ENCODE data around the gene COLEC12. TPM values are rescaled to one million over a fixed set of nuclear protein-coding genes. Genes with fewer than 3 reads are reported as not detected.
"Not testable (repeated sequence)": the region's sequence is repeated elsewhere in the genome, so short reads cannot be mapped to it uniquely, and the experiment has no call there.

Gene COLEC12
- total RNA-seq, 1 donor from 2014 or later: not detected

GRCh38 chr18:419541-420175 lies 80.8 kb downstream of the COLEC12 start:
- Mint-ChIP-seq H3K27ac (no peak overlapping the region), H3K9me3 (no peaks in the 10 kb centered on the region), H3K27me3 (ENCODE audit: insufficient read depth) (peaks cover 2% of the 10 kb centered on the region), H3K4me3 (no peak overlapping the region), H3K36me3 (ENCODE audit: low read depth) (no peaks in the 10 kb centered on the region), H3K4me1 (ENCODE audit: low read depth) (no peaks in the 10 kb centered on the region)
- intact Hi-C loops (cut with micrococcal nuclease): no loop called here
- DNase-seq (ENCODE audit: low spot score): no peak

- no peaks in the 10 kb centered on the region for H3K9me3 Mint-ChIP-seq
- no peak overlapping the region for H3K4me3 Mint-ChIP-seq
- H3K27me3 Mint-ChIP-seq (ENCODE audit: insufficient read depth): no peaks in the 10 kb centered on the region
- no peak for DNase-seq (ENCODE audit: low spot score)
- H3K36me3 Mint-ChIP-seq (ENCODE audit: low read depth): no peaks in the 10 kb centered on the region
- intact Hi-C loops (cut with micrococcal nuclease): no loop called here
- H3K4me1 Mint-ChIP-seq (ENCODE audit: low read depth): no peaks in the 10 kb centered on the region
- no peak overlapping the region for H3K27ac Mint-ChIP-seq
These were observed 83.0 kb downstream of the COLEC12 start for GRCh38 chr18:417495-417894.

- peaks cover under 1% of the 10 kb centered on the region for H3K27me3 Mint-ChIP-seq (ENCODE audit: insufficient read depth)
- H3K4me1 Mint-ChIP-seq (ENCODE audit: low read depth): no peaks in the 10 kb centered on the region
- H3K4me3 Mint-ChIP-seq: no peak overlapping the region
- H3K9me3 Mint-ChIP-seq: no peaks in the 10 kb centered on the region
- no peak overlapping the region for H3K27ac Mint-ChIP-seq
- H3K36me3 Mint-ChIP-seq (ENCODE audit: low read depth): no peaks in the 10 kb centered on the region
- DNase-seq (ENCODE audit: low spot score): no peak
- intact Hi-C loops (cut with micrococcal nuclease): no loop called here
These were observed 83.6 kb downstream of the COLEC12 start for GRCh38 chr18:416930-417329.

- Mint-ChIP-seq H3K27me3 (ENCODE audit: insufficient read depth) (peaks cover 5% of the 10 kb centered on the region), H3K4me1 (ENCODE audit: low read depth) (no peaks in the 10 kb centered on the region), H3K27ac (no peak overlapping the region), H3K4me3 (no peak overlapping the region), H3K9me3 (no peaks in the 10 kb centered on the region), H3K36me3 (ENCODE audit: low read depth) (no peaks in the 10 kb centered on the region)
- no peak for DNase-seq (ENCODE audit: low spot score)
- intact Hi-C loops (cut with micrococcal nuclease): no loop called here
These were observed 84.6 kb downstream of the COLEC12 start for GRCh38 chr18:415617-416612.

GRCh38 chr18:415047-415446 lies 85.5 kb downstream of the COLEC12 start:
- H3K4me3 Mint-ChIP-seq: no peak overlapping the region
- intact Hi-C loops (cut with micrococcal nuclease): no loop called here
- no peak for DNase-seq (ENCODE audit: low spot score)
- H3K4me1 Mint-ChIP-seq (ENCODE audit: low read depth): no peaks in the 10 kb centered on the region
- no peaks in the 10 kb centered on the region for H3K36me3 Mint-ChIP-seq (ENCODE audit: low read depth)
- H3K27me3 Mint-ChIP-seq (ENCODE audit: insufficient read depth): peaks cover 5% of the 10 kb centered on the region
- H3K27ac Mint-ChIP-seq: no peak overlapping the region
- H3K9me3 Mint-ChIP-seq: no peaks in the 10 kb centered on the region

- no peak overlapping the region for H3K27ac Mint-ChIP-seq
These were observed 87.3 kb downstream of the COLEC12 start for GRCh38 chr18:413233-413632.

GRCh38 chr18:410047-410455 lies 90.5 kb downstream of the COLEC12 start:
- Mint-ChIP-seq H3K36me3 (ENCODE audit: low read depth) (no peaks in the 10 kb centered on the region), H3K4me3 (no peak overlapping the region), H3K27me3 (ENCODE audit: insufficient read depth) (peaks cover 7% of the 10 kb centered on the region), H3K4me1 (ENCODE audit: low read depth) (no peaks in the 10 kb centered on the region), H3K9me3 (peaks cover 6% of the 10 kb centered on the region), H3K27ac (no peak overlapping the region)
- no peak for DNase-seq (ENCODE audit: low spot score)
- intact Hi-C loops (cut with micrococcal nuclease): no loop called here

More at GRCh38 chr18:413233-413632, 87.3 kb downstream of the COLEC12 start:
- no peaks in the 10 kb centered on the region for H3K9me3 Mint-ChIP-seq
- no peaks in the 10 kb centered on the region for H3K4me1 Mint-ChIP-seq (ENCODE audit: low read depth)
- intact Hi-C loops (cut with micrococcal nuclease): no loop called here
- H3K4me3 Mint-ChIP-seq: no peak overlapping the region
- H3K27me3 Mint-ChIP-seq (ENCODE audit: insufficient read depth): peaks cover 5% of the 10 kb centered on the region
- H3K36me3 Mint-ChIP-seq (ENCODE audit: low read depth): no peaks in the 10 kb centered on the region
- DNase-seq (ENCODE audit: low spot score): no peak

- H3K27me3 Mint-ChIP-seq (ENCODE audit: insufficient read depth): peaks cover 11% of the 10 kb centered on the region
- no peaks in the 10 kb centered on the region for H3K36me3 Mint-ChIP-seq (ENCODE audit: low read depth)
- DNase-seq (ENCODE audit: low spot score): no peak
- H3K4me1 Mint-ChIP-seq (ENCODE audit: low read depth): no peaks in the 10 kb centered on the region
- intact Hi-C loops (cut with micrococcal nuclease): no loop called here
- H3K9me3 Mint-ChIP-seq: peaks cover 7% of the 10 kb centered on the region
- H3K27ac Mint-ChIP-seq: no peak overlapping the region
- no peak overlapping the region for H3K4me3 Mint-ChIP-seq
These were observed 92.1 kb downstream of the COLEC12 start for GRCh38 chr18:408367-408766.

- H3K27ac Mint-ChIP-seq: no peak overlapping the region
- no peak overlapping the region for H3K4me3 Mint-ChIP-seq
- H3K9me3 Mint-ChIP-seq: peaks cover 7% of the 10 kb centered on the region
- no peaks in the 10 kb centered on the region for H3K36me3 Mint-ChIP-seq (ENCODE audit: low read depth)
- no peaks in the 10 kb centered on the region for H3K4me1 Mint-ChIP-seq (ENCODE audit: low read depth)
- intact Hi-C loops (cut with micrococcal nuclease): no loop called here
- peaks cover 14% of the 10 kb centered on the region for H3K27me3 Mint-ChIP-seq (ENCODE audit: insufficient read depth)
- DNase-seq (ENCODE audit: low spot score): no peak
These were observed 92.8 kb downstream of the COLEC12 start for GRCh38 chr18:407626-408224.

- no peak overlapping the region for H3K4me3 Mint-ChIP-seq
- H3K27ac Mint-ChIP-seq: no peak overlapping the region
- H3K27me3 Mint-ChIP-seq (ENCODE audit: insufficient read depth): peaks cover 14% of the 10 kb centered on the region
- intact Hi-C loops (cut with micrococcal nuclease): no loop called here
- no peak for DNase-seq (ENCODE audit: low spot score)
- no peaks in the 10 kb centered on the region for H3K36me3 Mint-ChIP-seq (ENCODE audit: low read depth)
- H3K4me1 Mint-ChIP-seq (ENCODE audit: low read depth): no peaks in the 10 kb centered on the region
- H3K9me3 Mint-ChIP-seq: peaks cover 7% of the 10 kb centered on the region
These were observed 93.3 kb downstream of the COLEC12 start for GRCh38 chr18:407191-407590.

GRCh38 chr18:406677-407076 lies 93.8 kb downstream of the COLEC12 start:
- Mint-ChIP-seq H3K36me3 (ENCODE audit: low read depth) (no peaks in the 10 kb centered on the region), H3K4me1 (ENCODE audit: low read depth) (no peaks in the 10 kb centered on the region), H3K27ac (no peak overlapping the region), H3K27me3 (ENCODE audit: insufficient read depth) (peaks cover 10% of the 10 kb centered on the region), H3K4me3 (no peak overlapping the region), H3K9me3 (peaks cover 7% of the 10 kb centered on the region)
- intact Hi-C loops (cut with micrococcal nuclease): no loop called here
- no peak for DNase-seq (ENCODE audit: low spot score)

- H3K36me3 Mint-ChIP-seq (ENCODE audit: low read depth); H3K27me3 Mint-ChIP-seq (ENCODE audit: insufficient read depth); H3K9me3 Mint-ChIP-seq; H3K4me3 Mint-ChIP-seq; H3K4me1 Mint-ChIP-seq (ENCODE audit: low read depth); intact Hi-C loops (cut with micrococcal nuclease); DNase-seq (ENCODE audit: low spot score); H3K27ac Mint-ChIP-seq: not testable (repeated sequence)
These were observed 95.5 kb downstream of the COLEC12 start for GRCh38 chr18:405006-405405.

- peaks cover 7% of the 10 kb centered on the region for H3K9me3 Mint-ChIP-seq
- H3K27me3 Mint-ChIP-seq (ENCODE audit: insufficient read depth): peaks cover 11% of the 10 kb centered on the region
- intact Hi-C loops (cut with micrococcal nuclease): no loop called here
- no peaks in the 10 kb centered on the region for H3K36me3 Mint-ChIP-seq (ENCODE audit: low read depth)
- DNase-seq (ENCODE audit: low spot score): no peak
- no peaks in the 10 kb centered on the region for H3K4me1 Mint-ChIP-seq (ENCODE audit: low read depth)
- H3K27ac Mint-ChIP-seq: no peak overlapping the region
- no peak overlapping the region for H3K4me3 Mint-ChIP-seq
These were observed 96.4 kb downstream of the COLEC12 start for GRCh38 chr18:404061-404636.
